Panc1 (cell line): ENCODE results near the gene RBMS1.

ENCODE experiments used
- POLR2AphosphoS5 ChIP-seq: IDR thresholded peaks from 2 replicates; pipeline ENCODE4 v1.6.1; 2012; ENCODE audit warnings: mild to moderate bottlenecking, low read depth, low read length, moderate library complexity
- REST ChIP-seq, 2 experiments: IDR thresholded peaks; 2 replicates each; pipeline ENCODE4 v1.6.1; 2011 to 2012; ENCODE audit warnings: low read depth in 2 of 2, control low read depth in 1 of 2, low read length in 1 of 2, mild to moderate bottlenecking in 1 of 2, moderate library complexity in 1 of 2; ENCODE audit not compliant: insufficient read depth in 1 of 2
- SIN3A ChIP-seq: IDR thresholded peaks from 2 replicates; pipeline ENCODE4 v1.6.1; 2012; ENCODE audit warnings: low read depth, mild to moderate bottlenecking, low read length, moderate library complexity, borderline replicate concordance; ENCODE audit not compliant: insufficient read depth
- TCF7L2 ChIP-seq: IDR thresholded peaks from 2 replicates; pipeline ENCODE4 v1.6.1; 2011; ENCODE audit warnings: mild to moderate bottlenecking, low read depth, low read length, inconsistent platforms
- TF ChIP-seq, protein P1 (sequence below): fragments of 450-650 bp; IDR thresholded peaks from 2 replicates; pipeline ENCODE4 v1.5.1; 2017; ENCODE audit warnings: mild to moderate bottlenecking

DNA sequence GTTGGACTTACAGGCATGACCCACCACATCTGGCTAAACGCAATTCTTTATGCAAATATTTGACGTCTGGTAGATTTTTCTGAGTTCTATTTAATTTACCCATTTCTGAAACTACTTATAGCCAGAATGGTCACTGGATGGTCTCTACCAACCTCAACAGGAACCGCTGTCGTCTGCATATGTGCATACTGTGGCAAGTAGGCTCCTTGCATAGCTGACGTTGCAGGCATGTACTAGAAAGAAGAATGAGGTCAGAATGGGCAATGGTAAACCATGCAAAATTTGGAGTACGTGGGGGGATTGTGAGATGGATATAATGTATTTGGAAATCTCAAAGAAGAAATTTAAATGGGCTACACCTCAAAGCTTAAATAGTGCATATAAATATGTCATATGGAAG lies 216.5 kb downstream of the RBMS1 start:
- TF ChIP-seq TCF7L2 (no peak), POLR2AphosphoS5 (no peak), REST (IDR thresholded peaks at IDR 0.05; ENCODE audit: insufficient read depth in 1 of 2, low read depth in 2 of 2, low read length in 1 of 2) (no peak), SIN3A (no peak)
- TF ChIP-seq, protein P1, sequence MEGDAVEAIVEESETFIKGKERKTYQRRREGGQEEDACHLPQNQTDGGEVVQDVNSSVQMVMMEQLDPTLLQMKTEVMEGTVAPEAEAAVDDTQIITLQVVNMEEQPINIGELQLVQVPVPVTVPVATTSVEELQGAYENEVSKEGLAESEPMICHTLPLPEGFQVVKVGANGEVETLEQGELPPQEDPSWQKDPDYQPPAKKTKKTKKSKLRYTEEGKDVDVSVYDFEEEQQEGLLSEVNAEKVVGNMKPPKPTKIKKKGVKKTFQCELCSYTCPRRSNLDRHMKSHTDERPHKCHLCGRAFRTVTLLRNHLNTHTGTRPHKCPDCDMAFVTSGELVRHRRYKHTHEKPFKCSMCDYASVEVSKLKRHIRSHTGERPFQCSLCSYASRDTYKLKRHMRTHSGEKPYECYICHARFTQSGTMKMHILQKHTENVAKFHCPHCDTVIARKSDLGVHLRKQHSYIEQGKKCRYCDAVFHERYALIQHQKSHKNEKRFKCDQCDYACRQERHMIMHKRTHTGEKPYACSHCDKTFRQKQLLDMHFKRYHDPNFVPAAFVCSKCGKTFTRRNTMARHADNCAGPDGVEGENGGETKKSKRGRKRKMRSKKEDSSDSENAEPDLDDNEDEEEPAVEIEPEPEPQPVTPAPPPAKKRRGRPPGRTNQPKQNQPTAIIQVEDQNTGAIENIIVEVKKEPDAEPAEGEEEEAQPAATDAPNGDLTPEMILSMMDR, result no peak
